CD4-positive, alpha-beta T cell (primary cell): ENCODE data around the gene SAFB2. TPM values are rescaled to one million over a fixed set of nuclear protein-coding genes. Genes with fewer than 3 reads are reported as not detected.

Source experiments
- ATAC-seq: fragments of 200-7000 bp; cut with Tn5 transposase; one replicate; pipeline ENCODE4 v1.10.0; 2022; ENCODE audit warnings: mild to moderate bottlenecking; ENCODE audit not compliant: poor library complexity
- CTCF ChIA-PET: fragments of 350-600 bp; sonication (Branson Sonifier 250); formaldehyde crosslinking; loops from one replicate; lab custom pipeline; 2021; ENCODE audit warnings: antibody characterized with exemption, inconsistent platforms; lab: Charles Lee
- POLR2A ChIA-PET: fragments of 350-600 bp; sonication (Branson Sonifier 250); formaldehyde crosslinking; loops from one replicate; lab custom pipeline; 2021; ENCODE audit warnings: antibody characterized with exemption, inconsistent platforms; lab: Charles Lee
- DNase-seq, 14 experiments: peaks; one replicate each; pipeline ENCODE4 v3.0.0-alpha.2; 2013 to 2020; ENCODE audit warnings: mixed read lengths in 2 of 14
- H3K27ac ChIP-seq, 2 donors: one replicate each; pipeline versions ENCODE4 v1.5.1 to v1.7.0; 2013; ENCODE audit warnings: low read length in 2 of 2, low read depth in 1 of 2, mild to moderate bottlenecking in 1 of 2
- H3K27me3 ChIP-seq, 2 experiments: 1 replicate in 1 of 2; 2 replicates in 1 of 2; pipeline versions ENCODE4 v1.6.1 to v1.7.0; 2013; ENCODE audit warnings: low read length in 2 of 2, control low read depth in 1 of 2, mild to moderate bottlenecking in 1 of 2, moderate library complexity in 1 of 2; ENCODE audit not compliant: insufficient read depth in 2 of 2, control insufficient read depth in 1 of 2
- H3K36me3 ChIP-seq: one replicate; pipeline ENCODE4 v1.6.1; 2013; ENCODE audit warnings: low read length, control low read depth; ENCODE audit not compliant: insufficient read depth
- H3K4me1 ChIP-seq: one replicate; pipeline ENCODE4 v1.6.1; 2013; ENCODE audit warnings: low read length, control low read depth; ENCODE audit not compliant: insufficient read depth
- H3K4me3 ChIP-seq: one replicate; pipeline ENCODE4 v1.5.1; 2013; ENCODE audit warnings: mild to moderate bottlenecking, low read length, moderate library complexity
- H3K9me3 ChIP-seq, 2 experiments: 1 replicate in 1 of 2; 2 replicates in 1 of 2; pipeline versions ENCODE4 v1.6.1 to v1.7.0; 2013; ENCODE audit warnings: low read length in 2 of 2, mild to moderate bottlenecking in 2 of 2, control low read depth in 1 of 2, moderate library complexity in 1 of 2; ENCODE audit not compliant: control insufficient read depth in 1 of 2, insufficient read depth in 1 of 2
- H3K27ac Mint-ChIP-seq: one replicate; pipeline ENCODE4 v1.8.0; 2020; ENCODE audit warnings: mixed read lengths
- H3K27me3 Mint-ChIP-seq: one replicate; pipeline ENCODE4 v1.8.0; 2021; ENCODE audit warnings: mixed read lengths
- H3K36me3 Mint-ChIP-seq: one replicate; pipeline ENCODE4 v1.8.0; 2021; ENCODE audit warnings: low read depth, mixed read lengths
- H3K4me1 Mint-ChIP-seq: one replicate; pipeline ENCODE4 v1.8.0; 2021; ENCODE audit warnings: low read depth, mixed read lengths
- H3K4me3 Mint-ChIP-seq: one replicate; pipeline ENCODE4 v1.8.0; 2020; ENCODE audit warnings: mild to moderate bottlenecking, mixed read lengths
- H3K9me3 Mint-ChIP-seq: one replicate; pipeline ENCODE4 v1.8.0; 2020; ENCODE audit warnings: mixed read lengths
- CTCF ChIP-seq: fragments of 200-600 bp; IDR thresholded peaks from one replicate; pipeline ENCODE4 v1.8.0; 2022; ENCODE audit warnings: antibody characterized with exemption, mild to moderate bottlenecking
- intact Hi-C, 2 experiments: fragments of 100-400 bp; cut with DNase I in 1 of 2; cut with micrococcal nuclease in 1 of 2; formaldehyde crosslinking; loops; one replicate each; pipeline versions ENCODE4 v1.15.1 to v1.9.0; 2023 to 2025; cut with DNase I, micrococcal nuclease
- total RNA-seq, 174 experiments: library from RNA in 2 of 174; stranded (reverse) in 2 of 174; gene quantifications; one replicate each; pipeline ENCODE4 v1.2.3 and lab custom pipeline; 2021 to 2026

Gene SAFB2
- total RNA-seq, 2 experiments from 2014 or later = 238 to 246 TPM

- no peak overlapping the region for H3K27ac ChIP-seq
- H3K4me3 ChIP-seq = no peak overlapping the region
Observed at GRCh38 chr19:5627395-5627904, 4.9 kb upstream of the SAFB2 start.

DNA sequence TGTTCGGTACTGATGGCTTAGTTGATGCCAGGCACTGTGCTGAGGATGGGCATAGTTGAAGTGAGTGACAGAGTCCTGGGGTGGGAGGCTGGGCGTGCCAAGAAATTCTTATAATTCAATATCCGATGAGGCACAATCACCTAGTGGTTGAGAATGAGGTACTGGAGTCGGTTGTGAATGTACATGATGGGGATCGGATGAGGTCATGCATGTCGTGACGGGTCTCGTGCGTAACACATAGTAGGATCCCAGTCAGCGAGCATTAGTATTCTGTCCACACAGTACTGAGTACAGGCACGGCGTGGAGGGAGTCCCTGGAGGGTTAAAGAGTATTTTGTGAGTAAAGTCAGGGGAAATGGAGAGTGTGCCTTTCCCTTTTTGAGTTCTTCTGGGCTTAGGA lies 3.1 kb upstream of the SAFB2 start:
- no peak overlapping the region for H3K27ac ChIP-seq
- H3K9me3 ChIP-seq = no peaks in the 10 kb centered on the region
- intact Hi-C loops = loop anchor here in 1 of 2 experiments (2.0 to 10.0 kb wide), 2 partner anchors 53 to 1221 kb away; partner anchors contain the start of genes CHAF1A and SH3GL1
- peaks cover 83% of the 10 kb centered on the region for H3K4me1 ChIP-seq
- ATAC-seq (no peak), DNase-seq (no peak)
- no peak overlapping the region for H3K4me3 ChIP-seq
- H3K9me3 Mint-ChIP-seq = no peaks in the 10 kb centered on the region
- H3K4me3 Mint-ChIP-seq = peak overlapping the region; percentile 96
- ChIA-PET CTCF (no interaction called here), POLR2A (interaction anchor here (1.4 kb wide), 1 partner anchor 64 kb away, joined by 3 read pairs; the partner anchor contains the start of gene RPL36)
- peaks cover 85% of the 10 kb centered on the region for H3K4me1 Mint-ChIP-seq
- peak overlapping the region; percentile 98 for H3K27ac Mint-ChIP-seq
- no peaks in the 10 kb centered on the region for H3K27me3 Mint-ChIP-seq
- peaks cover 65% of the 10 kb centered on the region for H3K36me3 ChIP-seq
- TF ChIP-seq CTCF = no peak
- peaks cover 93% of the 10 kb centered on the region for H3K36me3 Mint-ChIP-seq
- H3K27me3 ChIP-seq = no peaks in the 10 kb centered on the region

More at GRCh38 chr19:5627395-5627904, 4.9 kb upstream of the SAFB2 start:
- H3K27me3 ChIP-seq = no peaks in the 10 kb centered on the region
- no peaks in the 10 kb centered on the region for H3K9me3 Mint-ChIP-seq
- H3K36me3 ChIP-seq = peaks cover 66% of the 10 kb centered on the region
- H3K27ac Mint-ChIP-seq = peak overlapping the region; percentile 48
- DNase-seq (peak in 4 of 14 experiments; percentile 30 to 73 (median 53)), ATAC-seq (no peak)
- intact Hi-C loops = loop anchor here in 1 of 2 experiments (10.0 kb wide), 1 partner anchor 1223 kb away; the partner anchor contains the start of genes CHAF1A and SH3GL1
- H3K27me3 Mint-ChIP-seq = no peaks in the 10 kb centered on the region
- H3K9me3 ChIP-seq = no peaks in the 10 kb centered on the region
- peaks cover 94% of the 10 kb centered on the region for H3K36me3 Mint-ChIP-seq
- peaks cover 92% of the 10 kb centered on the region for H3K4me1 Mint-ChIP-seq
- H3K4me1 ChIP-seq = peaks cover 82% of the 10 kb centered on the region
- POLR2A ChIA-PET = interaction anchor here (1.3 kb wide), 1 partner anchor 93 kb away, joined by 3 read pairs; the partner anchor contains the start of genes CATSPERD and LONP1
- peak overlapping the region; percentile 77 for H3K4me3 Mint-ChIP-seq
- TF ChIP-seq CTCF = no peak
- CTCF ChIA-PET = no interaction called here

GRCh38 chr19:5624741-5625278 lies 2.2 kb upstream of the SAFB2 start:
- Histone ChIP-seq H3K27me3 (no peaks in the 10 kb centered on the region), H3K36me3 (peaks cover 66% of the 10 kb centered on the region), H3K9me3 (no peaks in the 10 kb centered on the region), H3K4me3 (peak overlapping the region; percentile 85), H3K27ac (peak overlapping the region; percentile 10 to 90), H3K4me1 (peaks cover 78% of the 10 kb centered on the region)
- ATAC-seq (no peak), DNase-seq (peak in 1 of 14 experiments; percentile 22)
- Mint-ChIP-seq H3K4me3 (peak overlapping the region; percentile 96), H3K9me3 (no peaks in the 10 kb centered on the region), H3K27me3 (no peaks in the 10 kb centered on the region), H3K36me3 (peaks cover 95% of the 10 kb centered on the region), H3K27ac (peak overlapping the region; percentile 98), H3K4me1 (peaks cover 88% of the 10 kb centered on the region)
- POLR2A ChIA-PET = interaction anchor here (0.6 to 4.0 kb wide), 2 partner anchors 66 to 280 kb away, joined by 3 to 51 read pairs; partner anchors contain the start of genes RPL36 and VMAC
- intact Hi-C loops = loop anchor here (2.0 to 10.0 kb wide), 3 partner anchors 54 to 1220 kb away; partner anchors contain the start of genes CHAF1A (in 1 of the 2), DUS3L (in 1 of the 2) and SH3GL1 (in 1 of the 2)
- TF ChIP-seq CTCF = no peak
- CTCF ChIA-PET = interaction anchor here (0.7 kb wide), 1 partner anchor 89 kb away, joined by 3 read pairs; no protein-coding TSS in a partner anchor
